DND-41 (cell line): ENCODE measurements around the gene MAL.

ENCODE experiments used
- ATAC-seq: fragments of 200-7000 bp; cut with Tn5 transposase; 3 replicates; pipeline ENCODE4 v1.9.1; 2021; ENCODE audit warnings: low read depth; ENCODE audit not compliant: insufficient read depth
- DNase-seq: peaks from one replicate; pipeline ENCODE4 v3.0.0-alpha.2; 2020
- H2AFZ ChIP-seq: 2 replicates; pipeline ENCODE4 v1.6.0; 2012; ENCODE audit warnings: low read depth, low read length
- H3K27ac ChIP-seq: 2 replicates; pipeline ENCODE4 v1.5.1; 2012; ENCODE audit warnings: low read length, inconsistent platforms
- H3K27me3 ChIP-seq: fragments of 200-600 bp; sonication (generic); 2 replicates; pipeline ENCODE4 v1.6.0; 2012; ENCODE audit warnings: low read length, mild to moderate bottlenecking, inconsistent platforms; ENCODE audit not compliant: insufficient read depth, poor library complexity
- H3K36me3 ChIP-seq: 2 replicates; pipeline ENCODE4 v1.5.1; 2012; ENCODE audit warnings: low read length, inconsistent platforms; ENCODE audit not compliant: insufficient read depth
- H3K4me1 ChIP-seq: 2 replicates; pipeline ENCODE4 v1.5.1; 2012; ENCODE audit warnings: mild to moderate bottlenecking, low read length; ENCODE audit not compliant: insufficient read depth
- H3K4me2 ChIP-seq: 2 replicates; pipeline ENCODE4 v1.6.0; 2012; ENCODE audit warnings: mild to moderate bottlenecking, moderate library complexity, low read length, inconsistent platforms; ENCODE audit not compliant: insufficient read depth
- H3K4me3 ChIP-seq, 2 experiments: fragments of 200-600 bp in 1 of 2; shearing (Covaris generic) in 1 of 2; 2 replicates each; pipeline ENCODE4 v1.5.1; 2012 to 2016; ENCODE audit warnings: inconsistent platforms in 2 of 2, low read length in 2 of 2, mild to moderate bottlenecking in 2 of 2, low read depth in 1 of 2, moderate library complexity in 1 of 2
- H3K79me2 ChIP-seq: 2 replicates; pipeline ENCODE4 v1.6.0; 2012; ENCODE audit warnings: low read length, inconsistent platforms; ENCODE audit not compliant: insufficient read depth
- H3K9ac ChIP-seq: 2 replicates; pipeline ENCODE4 v1.6.0; 2012; ENCODE audit warnings: low read depth, mild to moderate bottlenecking, inconsistent platforms, low read length, moderate library complexity
- H3K9me3 ChIP-seq: 2 replicates; pipeline ENCODE4 v1.5.1; 2012; ENCODE audit warnings: low read length, moderate library complexity, mild to moderate bottlenecking, inconsistent platforms; ENCODE audit not compliant: insufficient read depth, severe bottlenecking
- H4K20me1 ChIP-seq: 2 replicates; pipeline ENCODE4 v1.6.0; 2012; ENCODE audit warnings: low read length; ENCODE audit not compliant: insufficient read depth
- EZH2 ChIP-seq: IDR thresholded peaks from 3 replicates; pipeline ENCODE4 v1.6.1; 2012; ENCODE audit warnings: borderline replicate concordance, low read depth, mild to moderate bottlenecking, moderate library complexity, low read length, inconsistent platforms; ENCODE audit not compliant: severe bottlenecking
- TF ChIP-seq, protein P1 (sequence below): IDR thresholded peaks from 2 replicates; pipeline ENCODE4 v1.5.1; 2012; ENCODE audit warnings: borderline replicate concordance, low read length, moderate library complexity, mild to moderate bottlenecking; ENCODE audit not compliant: poor library complexity, severe bottlenecking; ENCODE audit errors: extremely low read depth

The MAL gene

DNA sequence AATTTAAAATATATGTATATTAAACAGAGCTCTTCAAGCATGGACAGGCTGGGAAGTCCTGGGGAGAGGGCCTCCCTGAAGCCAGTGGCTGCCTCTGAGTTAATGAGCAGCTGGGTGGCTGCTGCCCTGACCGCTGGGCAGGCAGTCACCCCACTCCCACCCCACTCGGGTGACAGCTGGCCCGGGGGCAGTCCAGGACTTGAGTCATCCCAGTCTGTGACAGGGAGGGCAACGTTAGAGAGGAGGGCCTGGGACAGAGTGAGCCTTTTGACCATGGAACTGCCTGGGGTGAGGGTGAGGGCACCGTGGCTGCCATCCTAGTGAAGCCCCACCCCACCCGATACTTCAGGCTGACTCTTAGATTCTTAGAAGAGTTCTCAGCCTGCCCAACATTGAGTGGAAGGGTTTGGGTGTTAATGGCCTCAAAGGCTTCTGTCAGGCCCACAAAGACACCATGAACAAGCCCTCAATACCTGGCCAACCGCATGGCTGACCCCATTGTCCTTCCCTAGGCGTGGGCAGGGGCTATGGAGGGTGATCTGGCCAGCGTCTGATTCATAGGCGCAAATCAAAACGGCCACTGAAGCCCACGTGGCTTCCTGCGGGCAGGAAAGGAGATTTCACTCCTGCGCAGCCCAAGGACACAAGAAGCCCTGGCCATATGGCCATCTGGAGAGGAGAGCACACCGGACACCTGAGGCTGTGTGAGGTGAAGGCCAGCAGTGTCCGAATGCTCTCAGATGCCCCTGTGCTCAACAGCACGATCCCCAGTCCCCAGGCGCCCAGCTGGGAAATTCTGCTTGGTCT is 48.6 kb downstream of the MAL start:
- H4K20me1 ChIP-seq, result no peaks in the 10 kb centered on the region
- peak; percentile 12 for ATAC-seq
- peak; percentile 58 for DNase-seq
- H3K4me3 ChIP-seq, result peak overlapping the region in 1 of 2 experiments; percentile 38; a peak in 1 of 4 replicates
- peaks cover 15% of the 10 kb centered on the region for H3K79me2 ChIP-seq
- H2AFZ ChIP-seq, result peak overlapping the region; percentile 30
- TF ChIP-seq, protein P1, sequence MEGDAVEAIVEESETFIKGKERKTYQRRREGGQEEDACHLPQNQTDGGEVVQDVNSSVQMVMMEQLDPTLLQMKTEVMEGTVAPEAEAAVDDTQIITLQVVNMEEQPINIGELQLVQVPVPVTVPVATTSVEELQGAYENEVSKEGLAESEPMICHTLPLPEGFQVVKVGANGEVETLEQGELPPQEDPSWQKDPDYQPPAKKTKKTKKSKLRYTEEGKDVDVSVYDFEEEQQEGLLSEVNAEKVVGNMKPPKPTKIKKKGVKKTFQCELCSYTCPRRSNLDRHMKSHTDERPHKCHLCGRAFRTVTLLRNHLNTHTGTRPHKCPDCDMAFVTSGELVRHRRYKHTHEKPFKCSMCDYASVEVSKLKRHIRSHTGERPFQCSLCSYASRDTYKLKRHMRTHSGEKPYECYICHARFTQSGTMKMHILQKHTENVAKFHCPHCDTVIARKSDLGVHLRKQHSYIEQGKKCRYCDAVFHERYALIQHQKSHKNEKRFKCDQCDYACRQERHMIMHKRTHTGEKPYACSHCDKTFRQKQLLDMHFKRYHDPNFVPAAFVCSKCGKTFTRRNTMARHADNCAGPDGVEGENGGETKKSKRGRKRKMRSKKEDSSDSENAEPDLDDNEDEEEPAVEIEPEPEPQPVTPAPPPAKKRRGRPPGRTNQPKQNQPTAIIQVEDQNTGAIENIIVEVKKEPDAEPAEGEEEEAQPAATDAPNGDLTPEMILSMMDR, result no peak
- TF ChIP-seq EZH2, result no peak
- peak overlapping the region; percentile 88 for H3K9ac ChIP-seq
- peak overlapping the region; percentile 98 for H3K27ac ChIP-seq
- no peaks in the 10 kb centered on the region; the same call in 1 of the 2 replicates for H3K36me3 ChIP-seq
- peak overlapping the region; percentile 60 for H3K4me2 ChIP-seq
- H3K27me3 ChIP-seq, result no peaks in the 10 kb centered on the region
- peaks cover 63% of the 10 kb centered on the region for H3K4me1 ChIP-seq
- H3K9me3 ChIP-seq, result no peaks in the 10 kb centered on the region

DNA sequence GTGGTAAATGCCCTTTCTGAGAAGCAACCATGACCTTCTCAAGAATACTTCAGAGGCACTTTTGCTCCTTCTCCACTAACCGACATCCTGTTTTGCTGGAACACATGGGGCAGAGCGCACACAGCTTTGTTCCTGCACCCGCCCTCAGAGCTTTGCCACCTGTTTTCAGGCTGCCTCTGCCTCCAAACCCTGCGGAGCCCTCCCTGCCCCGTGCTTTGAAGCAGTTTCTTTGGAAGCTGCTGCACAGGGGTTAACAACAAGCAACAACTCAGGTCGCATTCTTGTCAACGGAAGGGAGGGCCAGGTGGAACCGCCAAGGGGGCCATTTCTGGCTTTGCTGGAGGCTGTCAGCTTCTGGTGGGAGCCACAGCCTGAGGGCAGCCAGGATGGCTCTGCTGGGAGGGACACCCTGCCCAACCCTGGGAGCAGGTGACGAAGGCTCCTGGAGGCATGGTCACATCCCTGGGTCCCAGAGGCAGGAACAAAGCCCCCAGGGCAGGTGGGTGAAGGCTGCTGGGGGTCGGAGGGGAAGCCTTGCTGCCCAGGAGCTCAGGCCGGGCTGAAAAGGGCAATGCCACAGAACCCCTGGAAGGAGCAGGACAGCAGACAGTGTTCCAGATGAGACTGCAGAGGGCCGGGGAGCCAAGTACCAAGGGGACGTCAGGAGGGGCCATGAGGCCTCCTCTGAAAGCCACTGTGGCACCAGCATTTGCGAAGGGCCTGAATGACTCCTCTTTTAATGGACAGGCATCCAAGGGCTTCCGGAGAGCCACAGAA is 49.3 kb downstream of the MAL start:
- DNase-seq (peak; percentile 97), ATAC-seq (peak; percentile 82)
- peak overlapping the region; percentile 60 for H3K4me2 ChIP-seq
- no peaks in the 10 kb centered on the region; the same call in 1 of the 2 replicates for H3K36me3 ChIP-seq
- H2AFZ ChIP-seq, result peak overlapping the region; percentile 21; the same call in 1 of the 2 replicates
- no peaks in the 10 kb centered on the region for H3K9me3 ChIP-seq
- H3K27me3 ChIP-seq, result no peaks in the 10 kb centered on the region
- H3K4me1 ChIP-seq, result peaks cover 63% of the 10 kb centered on the region
- peak overlapping the region; percentile 32 to 59; a peak in 3 of 4 replicates for H3K4me3 ChIP-seq
- H3K79me2 ChIP-seq, result peaks cover 15% of the 10 kb centered on the region
- peak overlapping the region; percentile 98 for H3K27ac ChIP-seq
- no peaks in the 10 kb centered on the region for H4K20me1 ChIP-seq
- H3K9ac ChIP-seq, result peak overlapping the region; percentile 88
- TF ChIP-seq, protein P1, result no peak
- TF ChIP-seq EZH2, result no peak

GRCh38 chr2:95075440-95076132 is 50.1 kb downstream of the MAL start:
- H3K9ac ChIP-seq, result peak overlapping the region; percentile 88
- H3K36me3 ChIP-seq, result no peaks in the 10 kb centered on the region; the same call in 1 of the 2 replicates
- H2AFZ ChIP-seq, result peak overlapping the region; percentile 21; the same call in 1 of the 2 replicates
- TF ChIP-seq EZH2, result no peak
- TF ChIP-seq, protein P1, result no peak
- H3K4me1 ChIP-seq, result peaks cover 63% of the 10 kb centered on the region
- no peaks in the 10 kb centered on the region for H4K20me1 ChIP-seq
- H3K4me3 ChIP-seq, result peak overlapping the region; percentile 32 to 59
- peak; percentile 45 for DNase-seq
- peak overlapping the region; percentile 98 for H3K27ac ChIP-seq
- no peaks in the 10 kb centered on the region for H3K27me3 ChIP-seq
- no peaks in the 10 kb centered on the region for H3K9me3 ChIP-seq
- ATAC-seq, result no peak
- H3K4me2 ChIP-seq, result peak overlapping the region; percentile 60
- peaks cover 15% of the 10 kb centered on the region for H3K79me2 ChIP-seq
